Femur (tissue), 1 donor: ENCODE data around the gene KRT23.

Source experiments
- DNase-seq: peaks from one replicate; pipeline ENCODE4 v3.0.0-alpha.2; 2017

The KRT23 gene

DNA sequence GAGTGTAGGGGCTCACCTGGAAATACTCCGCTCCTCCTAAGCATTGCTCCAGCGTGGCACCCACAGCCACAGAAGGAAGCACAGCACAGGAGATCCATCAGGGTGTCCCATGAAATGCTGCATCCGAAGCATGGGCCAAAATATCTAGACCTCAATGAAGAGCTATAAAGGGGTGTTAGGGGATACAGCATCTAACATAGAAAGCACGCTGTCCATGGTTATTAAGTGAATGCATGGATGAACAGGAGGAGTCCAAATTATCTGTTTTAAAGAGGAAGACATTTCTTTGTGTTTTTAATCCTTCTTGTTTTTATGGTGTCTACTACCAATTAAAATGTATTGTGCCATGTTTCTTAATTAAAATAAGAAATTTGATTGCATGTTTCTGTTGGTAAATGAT lies 30.8 kb downstream of the KRT23 start:
- DNase-seq: no peak

DNA sequence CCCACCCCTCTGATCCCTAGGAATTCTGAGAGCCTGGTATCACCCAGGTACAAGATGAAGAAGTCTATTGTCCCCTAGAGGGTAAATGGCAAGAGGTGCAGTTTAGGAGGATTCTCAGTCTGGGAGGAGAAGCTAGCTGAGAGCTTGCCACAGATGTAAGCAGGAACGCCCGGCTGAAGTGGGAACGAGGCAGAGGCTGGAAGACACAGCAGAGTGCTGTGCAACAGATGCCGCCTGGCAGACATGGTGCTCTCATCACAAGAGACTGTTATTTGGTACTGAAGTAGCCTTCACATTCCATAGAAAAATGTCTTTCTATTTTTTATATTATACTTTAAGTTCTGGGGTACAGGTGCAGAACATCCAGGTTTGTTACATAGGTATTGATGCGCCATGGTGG lies 32.1 kb downstream of the KRT23 start:
- no peak for DNase-seq

GRCh38 chr17:40903129-40903847 lies 34.2 kb downstream of the KRT23 start:
- no peak for DNase-seq

GRCh38 chr17:40902498-40902897 lies 34.9 kb downstream of the KRT23 start:
- no peak for DNase-seq

- no peak for DNase-seq
Observed at GRCh38 chr17:40901981-40902474, 35.4 kb downstream of the KRT23 start.

DNA sequence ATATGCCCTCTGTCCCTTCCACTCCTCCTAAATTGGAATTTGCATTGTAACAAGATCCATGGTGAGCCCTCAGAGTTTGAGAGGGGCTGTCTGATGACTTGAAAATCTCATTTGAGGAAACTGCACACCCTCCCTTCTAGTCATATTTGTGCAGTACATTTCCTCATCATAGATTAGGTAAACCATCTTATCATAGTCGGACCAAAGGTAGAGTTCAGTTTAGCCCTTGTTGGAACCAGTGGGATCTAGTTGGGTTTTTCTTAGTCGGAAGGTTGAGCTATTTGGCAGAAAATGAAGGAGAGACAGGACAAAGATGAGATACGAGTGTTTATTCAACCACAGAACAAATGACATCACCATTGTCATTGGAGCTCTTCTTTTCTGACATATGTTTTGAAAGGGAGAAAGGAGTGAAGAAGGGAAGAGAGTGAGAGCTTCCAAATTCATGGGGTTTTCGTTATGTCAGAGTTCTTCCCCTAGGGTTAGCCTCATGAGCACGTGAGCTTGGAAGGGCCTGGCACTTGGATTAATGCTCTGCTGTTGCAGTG lies 36.6 kb downstream of the KRT23 start:
- DNase-seq: no peak

- DNase-seq: no peak
Observed at GRCh38 chr17:40896916-40897455, 40.5 kb downstream of the KRT23 start.

GRCh38 chr17:40895106-40895730 lies 42.2 kb downstream of the KRT23 start:
- no peak for DNase-seq

GRCh38 chr17:40888196-40888720 lies 49.2 kb downstream of the KRT23 start:
- DNase-seq: no peak

- no peak for DNase-seq
Observed at GRCh38 chr17:40886090-40886489, 51.4 kb downstream of the KRT23 start.

DNA sequence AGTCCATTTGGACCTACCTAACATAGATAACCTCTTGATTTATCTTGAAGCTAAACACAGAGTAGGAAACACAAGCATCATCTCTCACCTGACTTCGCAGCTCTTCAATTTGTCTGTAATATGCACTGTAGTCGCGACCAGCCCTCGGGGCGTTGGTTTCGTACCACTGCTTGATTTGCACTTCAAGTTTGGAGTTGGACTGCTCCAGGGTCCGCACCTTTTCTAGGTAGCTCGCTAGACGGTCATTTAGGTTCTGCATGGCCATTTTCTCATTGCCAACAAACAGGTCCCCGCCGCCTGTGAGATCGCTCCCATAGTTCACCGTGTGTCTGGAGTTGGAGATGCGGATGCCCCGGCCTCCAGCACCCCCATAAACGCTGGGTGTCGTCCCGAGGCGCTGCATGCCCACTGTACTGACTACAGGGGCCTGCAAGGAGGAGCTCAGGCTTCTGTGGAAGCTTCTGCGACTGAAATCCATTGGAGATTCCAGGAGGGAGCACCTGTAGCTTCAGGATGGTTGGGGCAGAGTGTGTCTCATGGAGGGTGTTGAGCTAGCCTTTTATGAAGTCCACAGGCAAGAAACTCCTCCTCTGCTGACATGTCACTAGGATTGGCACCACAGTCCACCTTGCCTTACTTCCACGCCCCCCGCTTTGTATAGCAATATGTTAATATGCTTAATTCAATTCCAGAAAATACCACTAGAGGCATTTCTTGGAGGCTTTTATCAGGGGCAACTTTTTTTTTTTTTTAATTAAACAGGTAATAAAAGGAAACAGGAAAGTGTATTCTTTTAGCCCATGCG lies 52.5 kb downstream of the KRT23 start, which contains the start of gene KRT20:
TSS of gene KRT20 (minus strand) at position 535 of the 805 bp plus-strand sequence. CDS start at position 478, 57 bp downstream.
- DNase-seq: no peak

- no peak for DNase-seq
Observed at GRCh38 chr17:40883626-40884334, 53.7 kb downstream of the KRT23 start.

- DNase-seq: no peak
Observed at GRCh38 chr17:40883031-40883430, 54.4 kb downstream of the KRT23 start.

GRCh38 chr17:40879026-40879425 lies 58.4 kb downstream of the KRT23 start:
- no peak for DNase-seq

DNA sequence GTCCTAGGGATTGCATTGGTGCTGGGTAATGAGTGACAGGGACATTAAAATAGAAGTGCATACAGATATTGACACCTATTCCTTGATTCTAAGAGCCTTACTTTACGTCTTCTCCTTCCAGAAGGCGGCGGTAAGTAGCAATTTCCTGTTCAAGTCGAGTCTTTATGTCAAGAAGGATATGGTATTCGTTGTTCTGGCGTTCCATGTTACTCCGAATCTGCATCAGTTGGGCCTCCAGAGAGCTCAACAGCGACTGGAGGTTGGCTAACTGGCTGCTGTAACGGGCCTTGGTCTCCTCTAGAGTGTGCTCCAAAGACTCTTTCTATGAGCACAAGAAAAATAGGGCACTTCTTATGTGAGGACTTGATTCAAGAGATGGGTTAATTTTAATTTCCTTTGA lies 59.4 kb downstream of the KRT23 start:
- no peak for DNase-seq

DNA sequence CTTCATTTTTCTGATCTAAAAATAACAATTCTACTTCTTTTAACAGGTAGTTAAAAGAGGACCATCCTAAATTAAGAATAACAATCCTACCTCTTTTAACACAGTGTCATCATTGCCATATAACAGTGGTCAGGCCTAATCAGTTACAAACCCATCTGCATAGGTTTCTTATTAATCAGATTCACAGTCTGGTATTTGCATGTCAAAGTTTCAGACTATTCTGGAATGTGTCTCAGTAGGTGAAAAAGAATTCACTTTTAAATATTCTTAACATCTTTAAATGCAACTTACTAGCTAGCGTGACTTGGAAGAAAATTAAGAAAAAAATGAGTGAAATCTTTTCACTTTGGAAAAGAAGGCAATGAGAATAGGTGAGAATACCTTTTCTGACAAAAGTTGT lies 63.6 kb downstream of the KRT23 start:
- no peak for DNase-seq

DNA sequence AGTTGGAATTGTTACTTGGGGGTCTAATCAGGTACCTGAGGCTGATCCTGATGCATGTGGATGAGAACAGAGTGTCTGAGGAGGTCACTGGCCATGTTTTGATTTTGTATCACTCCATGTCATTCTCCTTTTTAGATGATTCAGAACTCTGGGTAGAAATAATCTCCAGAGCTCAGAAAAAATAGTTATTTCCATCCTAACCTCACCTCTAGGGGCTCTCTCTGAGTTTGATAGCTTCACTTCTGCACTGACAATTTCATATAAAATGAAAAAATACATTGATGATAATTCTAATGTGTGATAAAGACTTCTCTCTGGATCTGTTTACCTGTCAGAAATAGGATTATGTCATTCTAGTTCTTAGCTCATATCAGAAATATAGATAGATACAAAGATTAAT lies 64.2 kb downstream of the KRT23 start:
- DNase-seq: no peak
